ENCODE results near the gene DMRTB1. TPM values are rescaled to one million over a fixed set of nuclear protein-coding genes. Genes with fewer than 3 reads are reported as not detected.

Gene DMRTB1
- total and polyA plus RNA-seq, 2 of the 8 experiments (the other 6 are each of a cell fraction or from before 2014, with no cell fraction given) = 0.06 to 0.35 TPM

DNA sequence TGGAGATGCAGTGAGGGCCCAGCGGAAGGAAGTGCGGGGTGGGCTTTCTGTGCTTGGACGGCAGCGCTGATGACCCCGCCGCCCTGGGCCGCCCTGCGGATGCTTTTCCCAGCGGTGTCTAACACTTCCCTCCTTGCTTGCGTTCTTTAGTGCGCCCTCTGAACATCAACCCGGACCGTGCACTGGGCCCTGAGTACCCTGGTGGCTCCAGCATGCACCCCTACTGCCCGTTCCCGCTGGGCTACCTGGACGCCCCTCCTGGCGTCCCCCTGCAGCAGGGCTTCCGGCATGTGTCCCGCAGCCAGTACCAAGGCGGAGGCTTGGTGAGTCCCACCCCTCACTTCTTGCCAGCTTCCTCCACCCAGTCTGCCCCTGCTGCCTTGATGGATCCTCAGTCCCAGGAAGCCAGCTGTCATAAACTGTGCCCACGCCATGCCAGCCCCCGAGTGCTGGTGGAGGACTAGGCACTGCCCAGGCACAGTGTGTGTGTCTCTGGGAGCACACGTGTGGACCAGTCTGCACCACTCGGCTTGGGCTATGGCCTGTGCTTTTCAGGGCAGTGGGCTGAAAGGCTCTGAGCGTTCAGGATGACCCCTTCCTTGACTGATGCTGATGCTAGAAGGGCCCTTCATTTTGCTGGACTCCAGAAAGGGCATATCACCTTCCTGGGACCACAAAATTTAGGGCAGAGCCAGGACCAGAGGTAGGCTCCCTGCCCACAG is 2.3 kb downstream of the DMRTB1 start (continued):
- no peak for TF ChIP-seq FOSL1 (IDR thresholded peaks at IDR 0.05; ENCODE audit: insufficient read depth, low read depth, low read length)
